WI38 (cell line): ENCODE measurements around the gene DNHD1.

ENCODE experiments used
- H3K4me3 ChIP-seq: 2 replicates; pipeline ENCODE4 v1.5.1; 2011; ENCODE audit warnings: low read depth, mild to moderate bottlenecking, control low read depth, low read length
- TF ChIP-seq, protein P1 (sequence below): IDR thresholded peaks from 2 replicates; pipeline ENCODE4 v1.5.1; 2012; ENCODE audit warnings: low read depth, mild to moderate bottlenecking, control low read depth, low read length

The DNHD1 gene

DNA sequence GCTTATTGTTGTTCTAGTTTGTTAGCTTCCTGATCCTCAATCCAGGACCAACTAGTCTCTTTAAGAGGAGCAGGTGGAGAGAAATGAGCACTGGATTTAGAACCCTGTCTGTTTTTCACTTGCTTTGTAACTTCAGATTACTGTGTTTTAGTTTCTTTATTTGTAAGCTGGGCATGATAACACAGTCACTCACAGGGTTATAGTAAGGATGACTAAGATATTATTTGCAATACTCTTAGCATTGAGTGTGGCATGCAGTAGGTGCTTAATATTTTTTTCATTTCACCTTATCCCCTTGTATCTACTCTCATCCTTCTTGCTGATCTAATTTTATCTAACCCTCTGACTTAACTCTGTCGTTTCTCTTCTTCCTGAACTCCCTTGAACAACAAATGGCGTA is 33.8 kb downstream of the DNHD1 start:
- H3K4me3 ChIP-seq = no peak overlapping the region
- TF ChIP-seq, protein P1, sequence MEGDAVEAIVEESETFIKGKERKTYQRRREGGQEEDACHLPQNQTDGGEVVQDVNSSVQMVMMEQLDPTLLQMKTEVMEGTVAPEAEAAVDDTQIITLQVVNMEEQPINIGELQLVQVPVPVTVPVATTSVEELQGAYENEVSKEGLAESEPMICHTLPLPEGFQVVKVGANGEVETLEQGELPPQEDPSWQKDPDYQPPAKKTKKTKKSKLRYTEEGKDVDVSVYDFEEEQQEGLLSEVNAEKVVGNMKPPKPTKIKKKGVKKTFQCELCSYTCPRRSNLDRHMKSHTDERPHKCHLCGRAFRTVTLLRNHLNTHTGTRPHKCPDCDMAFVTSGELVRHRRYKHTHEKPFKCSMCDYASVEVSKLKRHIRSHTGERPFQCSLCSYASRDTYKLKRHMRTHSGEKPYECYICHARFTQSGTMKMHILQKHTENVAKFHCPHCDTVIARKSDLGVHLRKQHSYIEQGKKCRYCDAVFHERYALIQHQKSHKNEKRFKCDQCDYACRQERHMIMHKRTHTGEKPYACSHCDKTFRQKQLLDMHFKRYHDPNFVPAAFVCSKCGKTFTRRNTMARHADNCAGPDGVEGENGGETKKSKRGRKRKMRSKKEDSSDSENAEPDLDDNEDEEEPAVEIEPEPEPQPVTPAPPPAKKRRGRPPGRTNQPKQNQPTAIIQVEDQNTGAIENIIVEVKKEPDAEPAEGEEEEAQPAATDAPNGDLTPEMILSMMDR = no peak

DNA sequence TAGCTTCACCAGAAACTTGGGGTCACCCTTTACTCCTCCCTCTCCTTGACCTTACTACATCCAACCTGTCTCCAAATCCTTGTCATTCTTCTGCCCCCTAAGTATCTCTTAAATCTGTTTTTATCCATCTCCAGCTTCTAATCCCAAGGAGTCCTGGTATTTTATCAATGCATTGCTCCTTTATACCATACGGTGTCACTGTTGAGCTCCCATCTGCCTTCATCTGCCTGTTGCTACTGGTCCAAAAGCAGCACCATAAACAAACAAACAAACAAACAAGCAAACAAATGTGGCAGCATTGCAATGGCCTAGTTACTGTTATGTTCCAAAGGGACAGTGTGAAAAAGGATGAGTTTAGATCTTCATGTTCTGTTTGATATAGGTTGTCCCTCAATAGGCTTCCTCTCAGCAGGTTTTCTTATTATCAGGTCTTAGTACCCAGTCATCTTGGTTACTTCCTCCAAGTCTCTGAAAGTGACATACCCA is 34.2 kb downstream of the DNHD1 start:
- TF ChIP-seq, protein P1 = peak; percentile 65
- no peak overlapping the region for H3K4me3 ChIP-seq

DNA sequence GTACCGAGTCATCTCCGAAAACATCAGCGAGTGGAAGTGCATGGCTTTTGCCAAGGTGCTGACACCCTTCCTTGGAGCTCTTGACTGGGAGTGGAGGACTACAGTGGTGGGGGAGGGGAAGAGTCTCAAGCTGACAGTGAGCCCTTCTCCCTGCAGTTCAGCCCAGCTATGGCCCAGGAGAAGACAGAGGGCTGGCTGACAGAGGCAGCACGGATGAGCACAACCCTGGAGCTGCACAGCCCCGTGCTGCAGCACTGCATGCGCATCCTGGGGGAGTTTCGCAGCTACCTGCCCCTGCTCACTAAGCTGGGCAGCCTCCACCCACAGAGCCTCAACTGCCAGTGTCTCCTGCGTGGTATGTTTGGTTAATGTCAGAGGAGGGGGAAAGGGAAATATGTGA is 41.4 kb downstream of the DNHD1 start:
- TF ChIP-seq, protein P1 = no peak

DNA sequence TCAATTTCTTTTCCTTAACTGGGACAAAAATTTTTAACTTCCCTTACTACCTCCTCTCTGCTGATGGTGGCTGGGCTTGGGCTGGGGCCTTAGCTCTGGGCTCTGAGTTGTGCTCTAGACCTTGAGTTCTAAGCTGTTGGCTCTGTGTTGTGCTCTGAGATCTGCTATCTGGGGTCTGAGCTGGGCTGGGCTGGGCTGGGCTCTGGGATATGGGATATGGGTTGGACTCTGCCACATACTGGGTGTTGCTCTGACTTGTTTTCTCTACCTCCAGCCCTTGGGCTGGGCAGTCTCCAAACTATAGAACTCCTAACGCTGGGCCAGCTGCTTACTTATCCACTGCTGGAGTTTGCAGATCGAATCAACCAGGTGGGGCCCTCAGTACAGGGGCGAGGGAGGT is 41.9 kb downstream of the DNHD1 start:
- TF ChIP-seq, protein P1 = no peak
- H3K4me3 ChIP-seq = no peak overlapping the region

More for the DNA sequence above, 41.4 kb downstream of the DNHD1 start:
- H3K4me3 ChIP-seq = no peak overlapping the region

DNA sequence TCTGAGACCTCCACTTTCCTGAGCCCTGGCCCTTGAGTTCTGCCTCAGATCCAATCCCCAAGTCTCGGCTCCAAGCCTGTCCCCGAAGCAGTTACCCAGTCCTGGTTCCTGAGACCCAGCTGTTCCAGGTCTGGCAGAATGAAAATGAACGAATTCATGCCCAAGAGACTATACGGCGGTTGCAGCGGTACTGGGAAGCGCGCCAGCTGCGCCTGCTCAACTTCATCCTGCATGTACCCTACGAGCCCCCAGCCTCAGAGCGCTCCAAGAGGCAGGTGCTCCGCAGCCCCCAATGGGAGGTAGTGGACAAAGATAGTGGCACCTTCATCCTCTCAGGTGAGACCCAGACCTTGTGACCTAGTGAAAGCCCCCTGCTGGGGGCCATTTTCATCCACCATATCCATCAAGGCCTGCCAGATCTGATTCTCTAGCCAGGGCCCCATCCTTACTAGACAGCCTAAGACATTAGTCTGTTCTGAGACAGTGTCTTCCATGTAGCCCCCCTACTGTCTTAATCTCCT is 42.7 kb downstream of the DNHD1 start:
- no peak overlapping the region for H3K4me3 ChIP-seq

DNA sequence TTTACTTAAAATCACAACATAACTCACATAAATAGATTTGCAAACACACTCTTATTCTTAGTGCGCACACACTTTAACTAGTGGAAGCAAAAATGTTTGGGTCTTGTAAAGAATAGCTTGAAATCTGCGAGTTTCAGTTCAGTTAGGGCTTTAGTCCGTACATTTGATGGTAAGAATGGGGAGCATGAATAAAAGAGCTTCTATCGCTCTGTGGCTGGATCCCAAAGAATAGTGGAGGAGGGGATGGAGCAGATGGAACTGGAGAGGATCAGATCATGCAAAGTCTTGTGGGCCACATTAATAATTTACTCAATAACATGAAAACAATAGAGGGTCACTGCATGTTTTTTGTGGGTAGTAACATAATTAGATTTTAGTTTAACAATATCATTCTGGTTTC is 44.3 kb downstream of the DNHD1 start:
- TF ChIP-seq, protein P1 = no peak
- no peak overlapping the region for H3K4me3 ChIP-seq

More for the DNA sequence above, 42.7 kb downstream of the DNHD1 start:
- TF ChIP-seq, protein P1 = no peak

DNA sequence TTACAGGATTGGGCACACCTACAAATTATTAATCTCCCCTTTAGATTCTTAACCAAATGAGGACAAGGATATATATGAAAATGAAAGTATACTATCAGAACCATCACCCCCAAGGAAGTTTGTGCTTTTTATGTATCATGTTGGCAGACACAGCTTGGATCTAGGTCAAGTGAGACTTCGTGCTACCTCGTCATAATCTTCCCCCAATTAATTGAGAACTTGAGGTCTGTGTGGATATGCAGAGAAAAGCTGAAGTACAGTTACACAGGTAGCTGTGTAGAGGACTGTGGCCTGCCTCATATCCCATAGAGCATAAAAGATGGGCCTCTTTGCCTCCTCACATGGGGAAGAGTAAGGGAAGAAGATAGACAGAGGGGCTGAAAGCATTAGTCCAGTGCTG is 45.6 kb downstream of the DNHD1 start:
- no peak overlapping the region for H3K4me3 ChIP-seq
- TF ChIP-seq, protein P1 = no peak
